ENCODE measurements around the gene PIP5K1B.

GRCh38 chr9:68742333-68742730, 37.3 kb downstream of the PIP5K1B start:
- TF ChIP-seq, protein P1, sequence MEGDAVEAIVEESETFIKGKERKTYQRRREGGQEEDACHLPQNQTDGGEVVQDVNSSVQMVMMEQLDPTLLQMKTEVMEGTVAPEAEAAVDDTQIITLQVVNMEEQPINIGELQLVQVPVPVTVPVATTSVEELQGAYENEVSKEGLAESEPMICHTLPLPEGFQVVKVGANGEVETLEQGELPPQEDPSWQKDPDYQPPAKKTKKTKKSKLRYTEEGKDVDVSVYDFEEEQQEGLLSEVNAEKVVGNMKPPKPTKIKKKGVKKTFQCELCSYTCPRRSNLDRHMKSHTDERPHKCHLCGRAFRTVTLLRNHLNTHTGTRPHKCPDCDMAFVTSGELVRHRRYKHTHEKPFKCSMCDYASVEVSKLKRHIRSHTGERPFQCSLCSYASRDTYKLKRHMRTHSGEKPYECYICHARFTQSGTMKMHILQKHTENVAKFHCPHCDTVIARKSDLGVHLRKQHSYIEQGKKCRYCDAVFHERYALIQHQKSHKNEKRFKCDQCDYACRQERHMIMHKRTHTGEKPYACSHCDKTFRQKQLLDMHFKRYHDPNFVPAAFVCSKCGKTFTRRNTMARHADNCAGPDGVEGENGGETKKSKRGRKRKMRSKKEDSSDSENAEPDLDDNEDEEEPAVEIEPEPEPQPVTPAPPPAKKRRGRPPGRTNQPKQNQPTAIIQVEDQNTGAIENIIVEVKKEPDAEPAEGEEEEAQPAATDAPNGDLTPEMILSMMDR (conservative IDR thresholded peaks at IDR 0.05 in 1 of 2, IDR thresholded peaks at IDR 0.05 in 1 of 2; ENCODE audit: extremely low read depth in 1 of 2, insufficient read depth in 1 of 2, low read depth in 1 of 2, low read length in 2 of 2): no peak
- TF ChIP-seq EZH2 (IDR thresholded peaks at IDR 0.05; ENCODE audit: borderline replicate concordance, low read length): no peak

Measured in mammary epithelial cell (primary cell).